ENCODE results near the gene SLC27A5.
"Not testable (repeated sequence)": the region's sequence is repeated elsewhere in the genome, so short reads cannot be mapped to it uniquely, and the experiment has no call there.

Gene SLC27A5

GRCh38 chr19:58492265-58492664, 19.5 kb downstream of the SLC27A5 start:
- no peak for DNase-seq (ENCODE audit: low read depth in 1 of 2, low spot score in 1 of 2)
- no peak for TF ChIP-seq JUND (IDR thresholded peaks at IDR 0.05; ENCODE audit: low read depth)
- in situ Hi-C loops (cut with HindIII; ENCODE audit: low pct_unique_long_range_greater_than_20kb, low sequenced_read_pairs), result no loop called here

GRCh38 chr19:58491393-58491792, 20.4 kb downstream of the SLC27A5 start:
- DNase-seq (ENCODE audit: low read depth in 1 of 2, low spot score in 1 of 2), result no peak
- in situ Hi-C loops (cut with HindIII; ENCODE audit: low pct_unique_long_range_greater_than_20kb, low sequenced_read_pairs), result no loop called here
- TF ChIP-seq JUND (IDR thresholded peaks at IDR 0.05; ENCODE audit: low read depth), result no peak

DNA sequence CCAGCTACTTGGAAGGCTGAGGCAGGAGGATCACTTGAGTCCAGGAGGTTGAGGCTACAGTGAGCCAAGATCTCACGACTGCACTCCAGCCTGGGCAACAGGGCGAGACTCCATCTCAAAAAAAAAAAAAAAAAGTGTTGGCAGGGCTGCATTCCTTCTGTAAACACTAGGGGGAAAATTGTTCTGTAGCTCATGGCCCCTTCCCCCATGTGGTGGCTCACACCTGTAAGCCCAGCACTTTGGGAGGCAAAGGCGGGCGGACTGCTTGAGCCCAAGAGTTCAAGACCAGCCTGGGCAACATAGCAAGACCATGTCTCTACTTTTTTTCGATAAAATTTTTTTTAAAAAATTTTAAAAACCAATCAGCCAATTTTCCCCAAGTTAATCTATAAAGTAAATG, 27.4 kb downstream of the SLC27A5 start:
- in situ Hi-C loops (cut with HindIII; ENCODE audit: low pct_unique_long_range_greater_than_20kb, low sequenced_read_pairs); DNase-seq (ENCODE audit: low read depth in 1 of 2, low spot score in 1 of 2): not testable (repeated sequence)

DNA sequence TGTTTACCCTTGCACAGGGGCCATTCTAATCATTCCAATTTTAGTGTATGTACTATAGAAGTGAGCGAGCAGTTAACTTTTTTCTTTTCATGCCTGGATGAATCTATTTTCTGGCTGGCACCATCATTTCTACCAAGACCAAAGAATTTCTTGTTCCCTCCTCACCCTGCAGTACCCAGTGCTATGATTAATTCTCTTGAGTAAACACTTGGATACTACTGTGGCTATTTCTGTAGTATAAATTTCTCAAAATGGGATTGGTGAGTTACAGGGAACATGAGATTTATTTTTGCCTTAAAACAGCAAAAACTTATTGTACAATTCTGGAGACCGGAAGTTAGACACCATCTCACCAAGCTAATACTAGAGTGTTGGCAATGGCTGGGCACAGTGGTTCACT, 28.0 kb downstream of the SLC27A5 start:
- no peak for TF ChIP-seq JUND (IDR thresholded peaks at IDR 0.05; ENCODE audit: low read depth)
- no peak for DNase-seq (ENCODE audit: low read depth in 1 of 2, low spot score in 1 of 2)
- in situ Hi-C loops (cut with HindIII; ENCODE audit: low pct_unique_long_range_greater_than_20kb, low sequenced_read_pairs), result no loop called here

DNA sequence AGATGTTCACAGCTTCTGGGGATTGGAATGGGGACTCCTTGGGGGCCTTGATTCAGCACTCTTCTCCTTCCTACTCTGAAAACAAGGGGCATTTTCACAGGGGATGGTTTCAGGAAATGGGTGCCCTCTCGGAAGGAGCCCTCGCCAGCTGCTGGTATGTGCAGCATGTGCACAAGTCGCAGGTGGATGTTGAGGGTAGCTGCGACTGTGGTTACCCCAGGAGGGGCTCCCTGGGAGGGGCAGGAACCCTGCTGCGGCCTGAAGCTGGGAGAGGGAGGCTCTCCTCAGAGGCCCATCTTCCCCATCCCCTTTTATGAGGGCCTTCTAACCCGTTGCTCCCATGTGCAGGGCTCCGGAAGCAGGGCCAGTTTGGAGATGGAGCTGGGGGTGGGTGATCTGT, 29.4 kb downstream of the SLC27A5 start:
- TF ChIP-seq JUND (IDR thresholded peaks at IDR 0.05; ENCODE audit: low read depth), result no peak
- DNase-seq (ENCODE audit: low read depth in 1 of 2, low spot score in 1 of 2), result no peak
- in situ Hi-C loops (cut with HindIII; ENCODE audit: low pct_unique_long_range_greater_than_20kb, low sequenced_read_pairs), result no loop called here

GRCh38 chr19:58480831-58481230, 31.0 kb downstream of the SLC27A5 start:
- DNase-seq (ENCODE audit: low read depth in 1 of 2, low spot score in 1 of 2), result no peak
- in situ Hi-C loops (cut with HindIII; ENCODE audit: low pct_unique_long_range_greater_than_20kb, low sequenced_read_pairs), result no loop called here
- TF ChIP-seq JUND (IDR thresholded peaks at IDR 0.05; ENCODE audit: low read depth), result no peak

GRCh38 chr19:58480481-58480830, 31.3 kb downstream of the SLC27A5 start:
- no peak for DNase-seq (ENCODE audit: low read depth in 1 of 2, low spot score in 1 of 2)
- in situ Hi-C loops (cut with HindIII; ENCODE audit: low pct_unique_long_range_greater_than_20kb, low sequenced_read_pairs), result no loop called here
- TF ChIP-seq JUND (IDR thresholded peaks at IDR 0.05; ENCODE audit: low read depth), result no peak

- no peak for TF ChIP-seq JUND (IDR thresholded peaks at IDR 0.05; ENCODE audit: low read depth)
- in situ Hi-C loops (cut with HindIII; ENCODE audit: low pct_unique_long_range_greater_than_20kb, low sequenced_read_pairs), result no loop called here
- DNase-seq (ENCODE audit: low read depth in 1 of 2, low spot score in 1 of 2), result no peak
Measured at GRCh38 chr19:58479736-58480480, 31.9 kb downstream of the SLC27A5 start.

DNA sequence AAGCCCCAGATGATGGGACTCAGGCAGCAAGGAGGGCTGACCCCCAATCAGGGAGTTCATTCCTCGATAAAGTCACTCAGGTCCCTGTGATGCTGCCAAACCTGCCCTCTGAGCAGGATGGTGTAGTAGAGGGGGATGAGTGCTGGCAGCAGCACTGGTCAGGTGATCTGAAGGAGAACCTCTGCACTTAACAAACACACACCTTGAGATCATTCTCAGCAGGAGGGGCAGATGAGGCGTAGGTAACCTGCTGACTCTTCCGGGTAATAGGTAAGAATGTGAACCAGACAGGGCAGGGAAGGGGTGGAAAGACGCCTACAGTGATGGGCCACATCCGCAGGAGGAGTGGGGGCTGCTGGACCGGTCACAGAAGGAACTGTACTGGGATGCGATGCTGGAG, 32.5 kb downstream of the SLC27A5 start:
- no peak for DNase-seq (ENCODE audit: low read depth in 1 of 2, low spot score in 1 of 2)
- no peak for TF ChIP-seq JUND (IDR thresholded peaks at IDR 0.05; ENCODE audit: low read depth)
- in situ Hi-C loops (cut with HindIII; ENCODE audit: low pct_unique_long_range_greater_than_20kb, low sequenced_read_pairs), result no loop called here

DNA sequence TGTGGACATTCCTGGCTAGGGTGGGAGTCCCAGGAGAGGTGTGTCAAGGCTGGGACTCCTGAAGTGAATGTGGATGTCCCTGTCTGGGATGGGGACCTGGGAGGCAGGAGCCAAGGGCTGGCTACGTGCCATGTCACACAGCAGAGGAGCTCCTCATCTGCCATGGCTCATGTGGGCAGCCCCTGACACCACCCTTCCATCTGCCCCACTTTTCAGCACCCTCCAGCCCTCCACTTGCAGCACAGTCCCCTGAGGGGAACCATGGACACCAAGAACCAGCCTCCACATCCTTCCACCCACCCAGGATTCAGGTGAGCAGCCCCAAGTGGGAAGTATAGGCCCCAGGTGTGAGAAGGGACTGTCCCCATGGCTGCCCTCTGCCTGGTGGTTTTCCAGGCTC, 33.9 kb downstream of the SLC27A5 start:
- TF ChIP-seq JUND (IDR thresholded peaks at IDR 0.05; ENCODE audit: low read depth), result no peak
- DNase-seq (ENCODE audit: low read depth in 1 of 2, low spot score in 1 of 2), result no peak
- in situ Hi-C loops (cut with HindIII; ENCODE audit: low pct_unique_long_range_greater_than_20kb, low sequenced_read_pairs), result no loop called here

DNA sequence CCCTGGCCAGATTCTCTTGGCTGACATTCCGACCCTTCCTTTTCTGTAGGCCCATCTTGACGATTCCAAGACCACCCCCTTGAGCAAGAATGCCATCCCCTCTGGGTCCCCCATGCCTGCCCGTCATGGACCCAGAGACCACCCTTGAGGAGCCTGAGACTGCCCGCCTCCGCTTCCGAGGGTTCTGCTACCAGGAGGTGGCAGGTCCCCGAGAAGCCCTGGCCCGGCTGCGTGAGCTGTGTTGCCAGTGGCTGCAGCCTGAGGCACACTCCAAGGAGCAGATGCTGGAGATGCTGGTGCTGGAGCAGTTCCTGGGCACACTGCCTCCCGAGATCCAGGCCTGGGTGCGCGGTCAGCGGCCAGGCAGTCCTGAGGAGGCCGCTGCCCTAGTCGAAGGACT, 34.7 kb downstream of the SLC27A5 start:
- TF ChIP-seq JUND (IDR thresholded peaks at IDR 0.05; ENCODE audit: low read depth), result no peak
- in situ Hi-C loops (cut with HindIII; ENCODE audit: low pct_unique_long_range_greater_than_20kb, low sequenced_read_pairs), result no loop called here
- no peak for DNase-seq (ENCODE audit: low read depth in 1 of 2, low spot score in 1 of 2)

DNA sequence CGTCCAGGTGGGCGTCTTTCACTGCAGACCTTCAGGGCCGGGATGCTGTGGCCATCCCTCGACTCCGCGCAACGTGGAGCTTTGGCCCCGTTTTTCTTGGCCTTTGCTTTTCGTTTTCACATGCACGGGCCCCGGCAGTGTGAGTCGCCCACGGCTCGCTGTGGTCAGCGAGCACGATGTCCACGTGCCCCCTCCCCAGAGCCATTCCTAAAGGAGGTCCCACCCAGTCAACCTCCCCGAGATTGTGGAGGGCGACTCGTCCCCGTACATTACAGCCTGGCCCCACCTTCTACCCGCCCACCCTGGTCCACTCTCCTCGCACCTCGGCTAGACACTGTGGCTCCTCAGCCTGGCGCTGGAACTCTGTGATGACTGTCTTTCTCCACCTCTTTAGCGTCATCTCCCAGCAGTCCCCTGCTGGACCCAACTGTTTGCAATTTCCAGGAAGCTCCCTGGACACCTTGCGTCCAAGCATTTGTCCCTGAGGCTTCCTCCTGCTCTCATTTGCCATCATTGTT, 35.2 kb downstream of the SLC27A5 start:
- no peak for DNase-seq (ENCODE audit: low read depth in 1 of 2, low spot score in 1 of 2)

GRCh38 chr19:58475714-58476497, 35.9 kb downstream of the SLC27A5 start, which contains the start of gene ZNF446:
ZNF446 (plus strand) TSS chr19:58476352; CDS start chr19:58477219, 867 bp downstream.
- no peak for TF ChIP-seq JUND (IDR thresholded peaks at IDR 0.05; ENCODE audit: low read depth)
- in situ Hi-C loops (cut with HindIII; ENCODE audit: low pct_unique_long_range_greater_than_20kb, low sequenced_read_pairs), result no loop called here
- DNase-seq (ENCODE audit: low read depth in 1 of 2, low spot score in 1 of 2), result peak; percentile 81 to 96

More for the DNA sequence above, 35.2 kb downstream of the SLC27A5 start:
- in situ Hi-C loops (cut with HindIII; ENCODE audit: low pct_unique_long_range_greater_than_20kb, low sequenced_read_pairs), result no loop called here
- TF ChIP-seq JUND (IDR thresholded peaks at IDR 0.05; ENCODE audit: low read depth), result no peak

Measured in T47D (cell line).